ENCODE measurements around the gene SLC5A6. TPM values are rescaled to one million over a fixed set of nuclear protein-coding genes. Genes with fewer than 3 reads are reported as not detected.
"Not testable (repeated sequence)": the region's sequence is repeated elsewhere in the genome, so short reads cannot be mapped to it uniquely, and the experiment has no call there.

Gene SLC5A6
- total RNA-seq, 1 donor from 2014 or later = 15.6 TPM

DNA sequence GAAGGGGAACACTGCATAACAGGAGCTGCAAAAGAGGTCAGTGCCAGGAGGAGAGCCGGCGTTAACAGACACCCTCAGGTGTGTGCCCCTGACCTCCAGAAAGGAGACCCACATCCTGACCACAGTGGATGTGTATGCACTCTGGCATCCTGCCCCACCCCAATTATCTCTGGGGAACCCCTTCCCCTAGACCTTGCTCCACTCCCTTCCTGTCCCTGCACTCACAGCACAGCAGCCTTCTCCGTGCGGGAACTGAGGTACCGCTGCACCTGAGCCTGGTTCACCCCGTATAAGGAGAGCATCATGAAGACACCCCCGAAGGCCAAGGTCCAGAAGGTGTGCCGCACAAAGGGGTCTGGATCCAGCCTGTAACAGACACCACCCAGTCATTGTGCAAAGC, 7.5 kb downstream of the SLC5A6 start:
- DNase-seq = no peak

DNA sequence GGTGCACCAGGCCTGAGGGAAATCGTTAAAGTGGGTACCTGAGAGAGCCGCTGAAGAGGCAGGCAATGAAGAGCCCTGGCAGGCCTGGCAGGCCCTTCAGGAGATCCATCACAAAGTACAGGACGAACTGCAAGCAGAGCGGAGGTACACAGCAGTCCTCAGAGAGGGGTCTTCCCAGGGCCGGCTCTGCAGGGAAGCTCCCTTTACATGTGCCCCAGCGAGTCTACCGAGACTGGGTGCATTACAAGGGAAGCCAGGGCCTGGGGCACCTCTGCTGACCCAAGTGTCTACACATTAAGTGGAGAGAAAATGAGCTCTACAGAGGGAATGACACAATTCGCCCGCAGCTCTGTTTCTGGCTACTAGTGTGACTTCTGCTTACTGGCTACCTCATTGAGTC, 8.3 kb downstream of the SLC5A6 start:
- DNase-seq = no peak

GRCh38 chr2:27202854-27203253, 9.2 kb downstream of the SLC5A6 start:
- no peak for DNase-seq

DNA sequence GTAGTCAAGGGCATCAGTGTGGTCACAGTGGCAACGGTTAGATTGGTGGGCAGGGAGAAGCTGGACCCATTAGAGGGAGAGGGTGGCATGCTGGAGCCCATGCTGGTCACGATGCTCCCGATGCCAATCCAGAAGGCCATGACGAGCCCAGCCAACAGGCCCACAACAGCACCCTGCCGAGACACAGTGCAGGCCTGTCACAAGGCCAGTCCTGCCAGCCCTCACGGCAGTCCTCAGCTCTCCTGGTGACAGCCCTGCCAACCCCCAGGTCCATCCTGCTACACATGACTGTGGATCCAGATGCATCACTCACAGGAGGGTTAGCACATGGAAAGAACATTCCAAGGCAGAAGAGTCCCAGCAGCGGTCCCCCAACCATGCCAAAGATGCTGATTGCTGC, 10.4 kb downstream of the SLC5A6 start:
- no peak for DNase-seq

DNA sequence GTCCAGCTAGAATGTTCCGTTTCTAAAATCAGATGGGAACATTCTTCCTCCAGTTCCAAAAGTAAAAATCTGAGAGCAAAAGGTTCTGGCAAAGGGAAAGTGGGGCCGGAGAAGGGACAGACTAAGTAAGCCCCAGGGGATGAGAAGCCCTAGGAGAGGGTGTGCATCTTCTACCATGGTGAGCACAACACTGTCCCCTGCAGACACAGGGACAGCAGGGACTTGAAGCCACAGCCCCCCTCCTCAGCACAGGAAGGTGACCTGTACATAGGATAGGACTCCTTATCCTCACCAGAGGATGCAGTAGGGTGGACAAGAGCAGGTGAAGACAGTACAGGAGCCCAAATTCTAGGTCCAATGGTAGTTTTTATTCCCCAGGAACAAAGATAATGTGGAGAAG, 12.8 kb downstream of the SLC5A6 start:
- no peak for DNase-seq

GRCh38 chr2:27198627-27199026, 13.4 kb downstream of the SLC5A6 start:
- DNase-seq = no peak

DNA sequence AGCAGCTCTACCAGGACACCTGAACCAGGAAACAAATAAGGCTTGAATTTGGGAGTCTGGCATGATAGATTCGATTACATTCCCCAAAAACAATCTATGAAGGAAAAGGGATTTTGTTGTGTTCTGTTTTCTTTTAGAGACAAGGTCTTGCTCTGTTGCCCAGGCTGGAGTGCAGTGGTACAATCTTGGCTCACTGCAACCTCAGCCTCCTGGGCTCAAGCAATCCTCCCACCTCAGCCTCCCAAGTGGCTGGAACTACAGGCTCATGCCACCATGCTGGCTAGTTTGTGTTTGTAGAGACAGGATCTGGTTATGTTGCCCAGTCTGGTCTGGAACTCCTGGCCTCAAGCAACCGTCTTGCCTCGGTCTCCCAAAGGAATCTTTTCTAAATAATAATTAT, 14.0 kb downstream of the SLC5A6 start:
- DNase-seq = not testable (repeated sequence)

DNA sequence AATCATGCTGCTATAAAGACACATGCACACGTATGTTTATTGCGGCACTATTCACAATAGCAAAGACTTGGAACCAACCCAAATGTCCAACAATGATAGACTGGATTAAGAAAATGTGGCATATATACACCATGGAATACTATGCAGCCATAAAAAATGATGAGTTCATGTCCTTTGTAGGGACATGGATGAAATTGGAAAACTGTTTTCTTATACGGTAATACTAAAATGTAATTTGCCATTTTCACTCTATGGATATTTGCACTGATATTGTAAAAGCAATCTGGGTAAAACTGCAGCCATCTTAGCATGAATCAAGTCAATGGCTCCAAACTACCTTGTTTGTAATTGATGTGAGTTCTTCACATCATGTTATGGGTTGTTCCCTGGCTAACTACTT, 16.3 kb downstream of the SLC5A6 start:
- not testable (repeated sequence) for DNase-seq

DNA sequence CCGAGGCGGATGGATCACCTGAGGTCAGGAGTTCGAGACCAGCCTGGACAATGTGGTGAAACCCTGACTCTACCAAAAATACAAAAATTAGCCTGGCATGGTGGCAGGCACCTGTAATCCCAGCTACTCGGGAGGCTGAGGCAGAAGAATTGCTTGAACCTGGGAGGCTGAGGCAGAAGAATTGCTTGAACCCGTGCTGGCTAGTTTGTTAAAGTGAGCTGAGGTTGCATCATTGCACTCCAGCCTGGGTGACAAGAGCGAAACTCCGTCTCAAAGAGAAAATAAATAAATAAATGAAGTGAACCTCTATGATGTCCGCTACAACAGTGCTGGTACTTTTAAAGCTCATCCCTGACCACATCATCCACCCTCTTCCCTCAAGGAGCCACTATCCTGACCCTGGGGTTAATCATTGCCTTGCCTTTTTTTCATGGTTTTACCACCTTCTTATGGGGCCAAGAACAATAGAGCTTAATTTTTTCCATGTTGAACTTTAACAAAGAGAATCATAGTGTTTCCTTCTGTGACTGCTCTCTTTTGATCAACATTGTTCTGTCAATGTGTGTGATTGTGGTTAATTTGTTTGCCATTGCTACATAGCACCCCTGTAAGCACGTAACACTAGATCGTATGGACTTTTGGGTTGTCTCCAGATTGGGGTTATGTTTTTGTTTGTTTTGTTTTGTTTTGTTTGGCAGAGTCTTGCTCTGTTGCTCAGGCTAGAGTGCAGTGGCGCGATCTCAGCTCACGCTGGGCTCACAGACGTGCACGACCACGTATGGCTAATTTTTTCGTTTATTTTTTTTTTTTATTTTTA, 17.3 kb downstream of the SLC5A6 start:
- no peak for DNase-seq

- no peak for DNase-seq
These were observed 20.8 kb downstream of the SLC5A6 start for GRCh38 chr2:27191070-27191829.

DNA sequence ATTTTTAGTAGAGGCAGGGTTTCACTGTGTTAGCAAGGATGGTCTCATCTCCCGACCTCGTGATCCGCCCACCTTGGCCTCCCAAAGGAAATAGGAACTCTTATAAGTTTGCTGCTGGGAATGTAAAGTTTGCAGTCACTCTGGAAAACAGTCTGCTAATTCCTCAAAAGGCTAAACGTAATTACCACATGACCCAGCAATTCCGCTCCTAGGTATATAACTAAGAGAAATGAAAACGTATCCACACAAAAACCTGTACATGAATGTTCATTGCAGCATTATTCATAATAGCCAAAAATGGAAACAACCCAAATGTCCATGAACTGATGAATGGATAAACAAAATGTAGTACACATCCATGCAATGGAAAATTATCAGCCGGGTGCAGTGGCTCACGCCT, 22.1 kb downstream of the SLC5A6 start:
- no peak for DNase-seq

DNA sequence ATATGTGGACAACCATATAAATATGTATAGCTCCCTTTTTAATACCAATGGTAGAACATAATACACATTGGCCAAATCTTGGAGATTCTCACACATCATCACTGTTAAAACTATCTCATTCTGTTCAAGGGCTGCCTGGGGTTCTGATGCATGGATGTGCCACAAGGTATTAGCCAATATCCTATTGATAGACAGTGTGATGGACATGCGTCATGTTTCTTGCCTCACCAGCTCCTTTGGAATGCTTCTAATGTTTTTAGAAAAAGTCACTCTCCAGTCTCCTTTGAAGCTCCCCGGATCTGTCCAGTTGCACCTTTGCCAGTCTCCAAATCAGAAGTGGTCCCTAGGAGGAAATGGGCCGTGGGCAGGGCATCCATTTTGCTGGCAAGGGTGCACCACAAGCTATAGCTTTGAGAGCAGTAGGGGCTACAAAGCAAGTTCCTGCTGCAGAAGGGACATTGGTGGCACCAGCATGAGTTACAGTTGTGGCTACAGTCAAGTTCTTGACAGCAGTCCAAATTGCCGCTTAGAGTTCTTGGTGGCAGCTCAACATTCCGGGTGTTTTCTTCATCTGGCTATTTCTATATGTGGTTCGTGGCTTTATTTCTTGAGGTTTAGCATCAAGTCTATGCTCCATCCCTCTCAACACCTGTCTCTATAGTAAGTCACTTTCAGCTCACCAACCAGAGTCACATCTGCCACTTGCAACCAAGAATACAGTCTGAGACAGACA, 25.3 kb downstream of the SLC5A6 start:
- no peak for DNase-seq

GRCh38 chr2:27185331-27186026, 26.6 kb downstream of the SLC5A6 start:
- DNase-seq = no peak

DNA sequence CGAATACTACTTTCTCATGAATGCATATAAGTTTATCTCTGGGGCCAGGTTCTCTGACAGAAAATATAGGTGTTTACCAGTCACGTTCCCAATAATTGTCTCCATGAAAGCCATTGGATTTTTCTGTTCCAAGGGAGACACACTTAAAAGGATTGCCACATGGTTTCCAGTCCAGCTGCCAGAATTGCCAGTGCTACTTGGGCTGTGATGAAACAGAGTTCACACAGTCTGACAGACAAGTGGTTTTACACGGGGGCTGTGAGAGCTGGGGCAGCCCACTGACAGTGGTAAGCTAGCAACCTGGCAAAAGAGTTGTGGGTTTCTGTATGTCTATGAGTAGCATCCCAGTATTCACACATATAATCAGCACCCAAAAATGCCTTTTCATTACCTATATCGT, 28.0 kb downstream of the SLC5A6 start:
- DNase-seq = no peak

GRCh38 chr2:27182346-27182745, 29.7 kb downstream of the SLC5A6 start:
- DNase-seq = no peak

- DNase-seq = no peak
These were observed 32.6 kb downstream of the SLC5A6 start for GRCh38 chr2:27179344-27180000.

DNA sequence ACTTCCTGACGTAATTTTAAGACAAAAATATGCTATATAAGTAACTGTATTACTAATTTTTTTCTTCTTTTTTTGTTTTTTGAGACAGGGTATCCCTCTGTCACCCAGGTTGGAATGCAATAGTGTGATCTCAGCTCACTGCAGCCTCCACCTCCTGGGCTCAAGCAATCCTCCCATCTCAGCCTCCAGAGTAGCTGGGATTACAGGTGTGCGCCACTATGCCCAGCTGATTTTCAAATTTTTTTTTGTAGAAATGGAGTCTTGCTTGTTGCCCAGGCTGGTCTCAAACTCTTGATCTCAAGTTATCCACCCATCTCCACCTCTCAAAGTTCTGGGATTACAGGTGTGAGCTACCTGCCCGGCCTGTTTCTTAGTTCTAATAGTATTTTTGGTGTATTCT, 33.6 kb downstream of the SLC5A6 start:
- DNase-seq = no peak

GRCh38 chr2:27177441-27178351, 34.4 kb downstream of the SLC5A6 start:
- DNase-seq = no peak

DNA sequence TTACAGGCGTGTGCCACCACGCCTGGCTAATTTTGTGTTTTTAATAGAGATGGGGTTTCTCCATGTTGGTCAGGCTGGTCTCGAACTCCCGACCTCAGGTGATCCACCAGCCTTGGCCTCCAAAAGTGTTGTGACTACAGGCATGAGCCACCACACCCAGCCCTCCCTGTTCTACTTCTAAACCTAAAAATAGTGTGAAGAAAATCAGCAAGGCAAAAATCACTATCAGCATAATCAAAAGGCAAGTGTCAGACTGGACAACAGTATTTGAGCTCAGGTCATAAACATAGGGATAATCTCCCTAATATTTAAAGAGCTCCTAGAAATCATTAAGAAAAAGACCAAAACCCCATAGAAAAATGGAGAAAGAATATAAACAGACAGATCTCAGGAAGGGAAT, 36.3 kb downstream of the SLC5A6 start:
- DNase-seq = not testable (repeated sequence)

- DNase-seq = no peak
These were observed 36.7 kb downstream of the SLC5A6 start for GRCh38 chr2:27175330-27175729.

GRCh38 chr2:27174638-27175037, 37.4 kb downstream of the SLC5A6 start:
- no peak for DNase-seq
